KMS-11 (cell line): ENCODE results near the gene BTBD17.

Source experiments
- H2AFZ ChIP-seq: fragments of 200-600 bp; sonication (generic); 2 replicates; pipeline ENCODE4 v1.6.1; 2016; ENCODE audit warnings: antibody characterized with exemption, mixed run types, low read depth
- H3K27ac ChIP-seq: fragments of 200-600 bp; sonication (generic); 2 replicates; pipeline ENCODE4 v1.6.1; 2016; ENCODE audit warnings: mild to moderate bottlenecking, mixed run types
- H3K27me3 ChIP-seq: fragments of 200-600 bp; sonication (generic); 2 replicates; pipeline ENCODE4 v1.6.1; 2017; ENCODE audit warnings: mild to moderate bottlenecking, low read depth, mixed run types, moderate library complexity; ENCODE audit not compliant: insufficient read depth
- H3K36me3 ChIP-seq: fragments of 200-600 bp; sonication (generic); 2 replicates; pipeline ENCODE4 v1.6.1; 2017; ENCODE audit warnings: mild to moderate bottlenecking, mixed run types; ENCODE audit not compliant: insufficient read depth
- H3K4me1 ChIP-seq: fragments of 200-600 bp; sonication (generic); 2 replicates; pipeline ENCODE4 v1.6.1; 2016; ENCODE audit warnings: mild to moderate bottlenecking, low read depth, mixed run types; ENCODE audit not compliant: poor library complexity, severe bottlenecking
- H3K4me2 ChIP-seq: fragments of 200-600 bp; sonication (generic); 2 replicates; pipeline ENCODE4 v1.7.0; 2016; ENCODE audit warnings: mild to moderate bottlenecking, mixed run types
- H3K4me3 ChIP-seq: fragments of 200-600 bp; sonication (generic); IDR thresholded peaks from 2 replicates; pipeline ENCODE4 v1.6.1; 2017; ENCODE audit warnings: low read depth, low read length, mixed read lengths; ENCODE audit not compliant: insufficient read depth
- H3K79me2 ChIP-seq: fragments of 200-600 bp; sonication (generic); 2 replicates; pipeline ENCODE4 v1.6.1; 2016; ENCODE audit warnings: low read depth, mixed run types; ENCODE audit not compliant: insufficient read depth
- H3K9ac ChIP-seq: fragments of 200-600 bp; sonication (generic); 2 replicates; pipeline ENCODE4 v1.6.1; 2016; ENCODE audit warnings: mild to moderate bottlenecking, mixed run types
- H4K20me1 ChIP-seq: fragments of 200-600 bp; sonication (generic); 2 replicates; pipeline ENCODE4 v1.6.1; 2016; ENCODE audit warnings: mild to moderate bottlenecking, mixed run types; ENCODE audit not compliant: insufficient read depth
- CTCF ChIP-seq: fragments of 200-600 bp; sonication (generic); conservative IDR thresholded peaks from 2 replicates; pipeline ENCODE4 v1.6.1; 2017; ENCODE audit warnings: low read depth, mild to moderate bottlenecking, antibody characterized with exemption, low read length, moderate library complexity, mixed read lengths

BTBD17 gene

GRCh38 chr17:74326506-74326905, 35.2 kb downstream of the BTBD17 start:
- Histone ChIP-seq H3K79me2 (no peaks in the 10 kb centered on the region), H4K20me1 (no peaks in the 10 kb centered on the region), H3K4me1 (no peaks in the 10 kb centered on the region), H3K4me2 (no peak overlapping the region), H3K27ac (no peak overlapping the region), H3K27me3 (peaks cover 61% of the 10 kb centered on the region; the same call in 1 of the 2 replicates), H3K36me3 (no peaks in the 10 kb centered on the region), H3K9ac (no peak overlapping the region), H3K4me3 (no peak overlapping the region), H2AFZ (no peak overlapping the region)
- TF ChIP-seq CTCF = no peak

GRCh38 chr17:74325743-74326379, 35.8 kb downstream of the BTBD17 start, which contains the start of gene KIF19:
TSS of gene KIF19 (plus strand) at chr17:74326226. CDS start at chr17:74326350, 124 bp downstream.
- Histone ChIP-seq H3K4me2 (no peak within 1 kb of the TSS), H3K27me3 (peaks cover 63% of the 10 kb centered on the region; the same call in 1 of the 2 replicates), H3K4me3 (no peak within 1 kb of the TSS)

GRCh38 chr17:74325376-74325742, 36.3 kb downstream of the BTBD17 start:
- no peak for TF ChIP-seq CTCF
- no peak overlapping the region for H2AFZ ChIP-seq
- H4K20me1 ChIP-seq = no peaks in the 10 kb centered on the region
- H3K27me3 ChIP-seq = peaks cover 64% of the 10 kb centered on the region; the same call in 1 of the 2 replicates
- H3K79me2 ChIP-seq = no peaks in the 10 kb centered on the region
- H3K27ac ChIP-seq = no peak overlapping the region
- H3K4me1 ChIP-seq = no peaks in the 10 kb centered on the region
- no peak overlapping the region for H3K9ac ChIP-seq
- H3K4me2 ChIP-seq = no peak overlapping the region
- H3K4me3 ChIP-seq = no peak overlapping the region
- no peaks in the 10 kb centered on the region for H3K36me3 ChIP-seq

More at GRCh38 chr17:74325743-74326379, 35.8 kb downstream of the BTBD17 start, which contains the start of gene KIF19:
- H4K20me1 ChIP-seq = no peaks in the 10 kb centered on the region
- H2AFZ ChIP-seq = no peak within 1 kb of the TSS
- TF ChIP-seq CTCF = no peak
- H3K79me2 ChIP-seq = no peaks in the 10 kb centered on the region
- H3K36me3 ChIP-seq = no peaks in the 10 kb centered on the region
- H3K27ac ChIP-seq = no peak within 1 kb of the TSS
- H3K4me1 ChIP-seq = no peaks in the 10 kb centered on the region
- no peak within 1 kb of the TSS for H3K9ac ChIP-seq

- Histone ChIP-seq H3K4me1 (no peaks in the 10 kb centered on the region), H2AFZ (no peak overlapping the region), H4K20me1 (no peaks in the 10 kb centered on the region), H3K9ac (no peak overlapping the region), H3K79me2 (no peaks in the 10 kb centered on the region), H3K4me3 (no peak overlapping the region), H3K4me2 (no peak overlapping the region), H3K27ac (no peak overlapping the region), H3K36me3 (no peaks in the 10 kb centered on the region), H3K27me3 (peaks cover 59% of the 10 kb centered on the region; the same call in 1 of the 2 replicates)
- TF ChIP-seq CTCF = no peak
Observed at GRCh38 chr17:74324521-74324920, 37.1 kb downstream of the BTBD17 start.
